ENCODE data around the gene TCF19. TPM values are rescaled to one million over a fixed set of nuclear protein-coding genes. Genes with fewer than 3 reads are reported as not detected.
"Not testable (repeated sequence)": the region's sequence is repeated elsewhere in the genome, so short reads cannot be mapped to it uniquely, and the experiment has no call there.

TCF19 gene
- total RNA-seq, 6 donors from 2014 or later: 4.2 to 10.0 (median 5.3) TPM

GRCh38 chr6:31186052-31186734, 27.8 kb downstream of the TCF19 start:
- peaks cover 0 to 10% (median 2%) of the 10 kb centered on the region in 4 donors for H3K4me1 ChIP-seq
- no peaks in the 10 kb centered on the region for H3K9me3 ChIP-seq
- no peaks in the 10 kb centered on the region for H3K27me3 ChIP-seq
- DNase-seq (peak; percentile 58 to 61), ATAC-seq (ENCODE audit: low FRiP score in 2 of 2) (no peak)
- peak overlapping the region; percentile 4 to 38 (median 22) for H3K4me3 ChIP-seq
- peak overlapping the region; percentile 73 to 84 (median 78) for H3K27ac ChIP-seq
- 68 to 75% methylated on average over 21 to 24 of the region's 24 CpGs for WGBS, 2 donors
- peak in 1 of 2 donors; percentile 31 for TF ChIP-seq POLR2AphosphoS5 (IDR thresholded peaks at IDR 0.05)
- TF ChIP-seq, protein P1, sequence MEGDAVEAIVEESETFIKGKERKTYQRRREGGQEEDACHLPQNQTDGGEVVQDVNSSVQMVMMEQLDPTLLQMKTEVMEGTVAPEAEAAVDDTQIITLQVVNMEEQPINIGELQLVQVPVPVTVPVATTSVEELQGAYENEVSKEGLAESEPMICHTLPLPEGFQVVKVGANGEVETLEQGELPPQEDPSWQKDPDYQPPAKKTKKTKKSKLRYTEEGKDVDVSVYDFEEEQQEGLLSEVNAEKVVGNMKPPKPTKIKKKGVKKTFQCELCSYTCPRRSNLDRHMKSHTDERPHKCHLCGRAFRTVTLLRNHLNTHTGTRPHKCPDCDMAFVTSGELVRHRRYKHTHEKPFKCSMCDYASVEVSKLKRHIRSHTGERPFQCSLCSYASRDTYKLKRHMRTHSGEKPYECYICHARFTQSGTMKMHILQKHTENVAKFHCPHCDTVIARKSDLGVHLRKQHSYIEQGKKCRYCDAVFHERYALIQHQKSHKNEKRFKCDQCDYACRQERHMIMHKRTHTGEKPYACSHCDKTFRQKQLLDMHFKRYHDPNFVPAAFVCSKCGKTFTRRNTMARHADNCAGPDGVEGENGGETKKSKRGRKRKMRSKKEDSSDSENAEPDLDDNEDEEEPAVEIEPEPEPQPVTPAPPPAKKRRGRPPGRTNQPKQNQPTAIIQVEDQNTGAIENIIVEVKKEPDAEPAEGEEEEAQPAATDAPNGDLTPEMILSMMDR (IDR thresholded peaks at IDR 0.05): no peak
- peak in 1 of 4 donors; percentile 33 for TF ChIP-seq POLR2A (IDR thresholded peaks at IDR 0.05)
- no peak for TF ChIP-seq EP300 (IDR thresholded peaks at IDR 0.05)
- H3K36me3 ChIP-seq: no peaks in the 10 kb centered on the region

- Histone ChIP-seq H3K27me3 (no peaks in the 10 kb centered on the region), H3K9me3 (no peaks in the 10 kb centered on the region), H3K4me3 (no peak overlapping the region), H3K27ac (peak overlapping the region in 1 of 4 donors; percentile 84), H3K36me3 (no peaks in the 10 kb centered on the region), H3K4me1 (peaks cover 0 to 10% (median 2%) of the 10 kb centered on the region in 4 donors)
- DNase-seq (no peak), ATAC-seq (ENCODE audit: low FRiP score in 2 of 2) (no peak)
- TF ChIP-seq EP300 (IDR thresholded peaks at IDR 0.05) (no peak), POLR2AphosphoS5 (IDR thresholded peaks at IDR 0.05) (no peak), POLR2A (IDR thresholded peaks at IDR 0.05) (no peak)
- TF ChIP-seq, protein P1 (IDR thresholded peaks at IDR 0.05): no peak
- 60 to 66% methylated on average over 5 of the region's 5 CpGs for WGBS, 2 donors
Observed at GRCh38 chr6:31187780-31188194, 29.4 kb downstream of the TCF19 start.

DNA sequence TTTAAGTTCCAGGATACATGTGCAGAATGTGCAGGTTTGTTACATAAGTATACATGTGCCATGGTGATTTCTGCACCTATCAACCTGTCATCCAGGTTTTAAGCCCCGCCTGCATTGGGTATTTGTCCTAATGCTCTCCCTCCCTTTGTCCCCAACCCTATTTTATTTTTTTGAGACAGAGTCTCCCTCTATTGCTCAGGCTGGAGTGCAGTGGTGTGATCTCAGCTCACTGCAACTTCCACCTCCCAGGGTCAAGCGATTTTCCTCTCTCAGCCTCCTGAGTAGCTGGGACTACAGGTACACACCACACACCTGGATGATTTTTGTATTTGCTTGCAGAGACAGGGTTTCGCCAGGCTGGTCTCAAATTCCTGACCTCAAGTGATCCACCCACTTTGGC, 30.8 kb downstream of the TCF19 start:
- H3K27ac ChIP-seq; H3K36me3 ChIP-seq; ATAC-seq (ENCODE audit: low FRiP score in 2 of 2); H3K4me1 ChIP-seq; DNase-seq; H3K27me3 ChIP-seq; H3K4me3 ChIP-seq; H3K9me3 ChIP-seq: not testable (repeated sequence)
- 86 to 88% methylated on average over 3 of the region's 3 CpGs for WGBS, 2 donors

DNA sequence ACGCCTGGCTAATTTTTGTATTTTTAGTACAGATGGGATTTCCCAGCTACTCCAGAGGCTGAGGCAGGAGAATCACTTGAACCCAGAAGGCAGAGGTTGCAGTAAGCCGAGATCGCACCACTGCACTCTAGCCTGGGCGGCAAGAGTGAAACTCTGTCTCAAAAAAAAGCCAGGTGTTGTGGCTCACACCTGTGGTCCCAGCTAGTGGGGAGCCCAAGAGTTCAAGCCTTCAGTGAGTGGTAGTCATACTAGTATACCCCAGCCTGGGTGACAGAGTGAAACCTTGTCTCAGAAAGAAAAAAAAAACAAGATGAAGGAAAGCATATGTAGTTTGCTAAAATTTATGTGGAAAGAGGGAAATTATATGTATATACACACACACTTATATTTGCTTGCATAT, 32.1 kb downstream of the TCF19 start:
- Histone ChIP-seq H3K9me3 (no peaks in the 10 kb centered on the region), H3K36me3 (no peaks in the 10 kb centered on the region), H3K4me1 (peaks cover 10 to 19% (median 15%) of the 10 kb centered on the region in 4 donors), H3K4me3 (no peak overlapping the region), H3K27ac (no peak overlapping the region), H3K27me3 (no peaks in the 10 kb centered on the region)
- 72 to 84% methylated on average over 4 of the region's 4 CpGs for WGBS, 2 donors
- TF ChIP-seq POLR2AphosphoS5 (IDR thresholded peaks at IDR 0.05) (no peak), EP300 (IDR thresholded peaks at IDR 0.05) (no peak), POLR2A (IDR thresholded peaks at IDR 0.05) (no peak)
- TF ChIP-seq, protein P1 (IDR thresholded peaks at IDR 0.05): no peak
- no peak for DNase-seq
- ATAC-seq (ENCODE audit: low FRiP score in 2 of 2): no peak

- peaks cover 8 to 22% (median 14%) of the 10 kb centered on the region in 4 donors for H3K4me1 ChIP-seq
- H3K27ac ChIP-seq, H3K9me3 ChIP-seq, H3K4me3 ChIP-seq, H3K36me3 ChIP-seq, H3K27me3 ChIP-seq: not testable (repeated sequence)
- 55 to 65% methylated on average over 10 of the region's 10 CpGs for WGBS, 2 donors
- peak; percentile 39 to 56 for ATAC-seq (ENCODE audit: low FRiP score in 2 of 2)
- TF ChIP-seq, protein P1 (IDR thresholded peaks at IDR 0.05): peak; percentile 34 to 71 (median 46)
- peak in 1 of 2 donors; percentile 71 for DNase-seq
Observed at GRCh38 chr6:31192431-31193105, 34.2 kb downstream of the TCF19 start.

All from upper lobe of left lung (tissue), 6 donors.